Peyer's patch (tissue), 4 donors: ENCODE measurements around the gene SLC6A16. TPM values are rescaled to one million over a fixed set of nuclear protein-coding genes. Genes with fewer than 3 reads are reported as not detected.
"Not testable (repeated sequence)": the region's sequence is repeated elsewhere in the genome, so short reads cannot be mapped to it uniquely, and the experiment has no call there.

ENCODE experiments used
- DNase-seq, 3 donors: peaks; one replicate each; pipeline ENCODE4 v3.0.0-alpha.2; 2017 to 2019
- H3K27ac ChIP-seq, 4 donors: fragments of 200-600 bp; sonication (generic); one replicate each; pipeline ENCODE4 v1.5.1; 2016 to 2019
- H3K27me3 ChIP-seq, 2 donors: fragments of 200-600 bp; sonication (generic); one replicate each; pipeline ENCODE4 v1.5.1; 2019
- H3K36me3 ChIP-seq, 3 donors: fragments of 200-600 bp; sonication (generic); one replicate each; pipeline ENCODE4 v1.5.1; 2016 to 2019
- H3K4me1 ChIP-seq, 4 donors: fragments of 200-600 bp; sonication (generic); one replicate each; pipeline ENCODE4 v1.5.1; 2016 to 2019
- H3K4me3 ChIP-seq, 4 donors: fragments of 200-600 bp; sonication (generic); 1 replicate in 3 of 4; 2 replicates in 1 of 4; pipeline ENCODE4 v1.5.1; 2016 to 2019; ENCODE audit warnings: mild to moderate bottlenecking in 1 of 4
- H3K9me3 ChIP-seq, 4 donors: fragments of 200-600 bp; sonication (generic); one replicate each; pipeline ENCODE4 v1.5.1; 2016 to 2019; ENCODE audit warnings: mild to moderate bottlenecking in 1 of 4
- POLR2A ChIP-seq, 2 donors: fragments of 450-650 bp; IDR thresholded peaks; one replicate each; pipeline ENCODE4 v1.5.1; 2017; ENCODE audit warnings: antibody characterized with exemption in 2 of 2, mild to moderate bottlenecking in 2 of 2, moderate library complexity in 2 of 2
- total RNA-seq, 4 donors: library from RNA; depleted of rRNA; stranded (reverse); fragments of >200 nt; gene quantifications; one replicate each; pipeline ENCODE4 v1.1.0, GENCODE V29; 2016
- TF ChIP-seq, protein P1 (sequence below), 6 experiments: fragments of 450-650 bp in 4 of 6; fragments of 200-600 bp in 2 of 6; sonication (generic) in 1 of 6; IDR thresholded peaks; one replicate each; pipeline ENCODE4 v1.5.1; 2017 to 2019; ENCODE audit warnings: antibody characterized with exemption in 6 of 6, mild to moderate bottlenecking in 3 of 6, moderate library complexity in 1 of 6

Gene SLC6A16
- total RNA-seq, 4 donors from 2014 or later, result 0.27 to 5.8 TPM; not detected in 2

DNA sequence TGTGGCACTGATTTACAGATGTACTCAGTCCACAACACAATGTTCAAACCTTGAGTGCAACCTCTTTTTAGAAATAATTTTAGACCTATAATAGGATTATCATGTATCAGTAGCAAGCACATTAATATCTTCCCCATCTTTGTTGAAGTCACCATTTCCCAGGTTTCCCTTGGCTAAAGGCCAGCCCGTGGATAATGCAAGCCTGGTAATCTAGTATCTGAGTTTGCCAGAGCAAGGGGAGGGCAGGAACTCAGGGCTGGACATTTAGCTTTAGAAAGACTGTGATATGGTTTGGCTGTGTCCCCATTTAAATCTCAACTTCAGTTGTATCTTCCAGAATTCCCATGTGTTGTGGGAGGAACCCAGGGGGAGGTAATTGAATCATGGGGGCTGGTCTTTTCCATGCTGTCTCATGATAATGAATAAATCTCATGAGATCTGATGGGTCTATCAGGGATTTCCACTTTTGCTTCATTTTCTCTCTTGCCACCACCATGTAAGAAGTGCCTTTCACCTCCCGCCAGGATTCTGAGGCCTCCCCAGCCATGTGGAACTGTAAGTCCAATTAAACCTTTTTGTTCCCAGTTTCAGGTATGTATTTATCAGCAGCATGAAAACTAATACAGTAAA lies 37.7 kb downstream of the SLC6A16 start:
- Histone ChIP-seq H3K4me3 (no peak overlapping the region), H3K9me3 (no peaks in the 10 kb centered on the region), H3K27me3 (no peaks in the 10 kb centered on the region), H3K36me3 (no peaks in the 10 kb centered on the region), H3K27ac (no peak overlapping the region), H3K4me1 (no peaks in the 10 kb centered on the region)
- no peak for DNase-seq
- TF ChIP-seq, protein P1, sequence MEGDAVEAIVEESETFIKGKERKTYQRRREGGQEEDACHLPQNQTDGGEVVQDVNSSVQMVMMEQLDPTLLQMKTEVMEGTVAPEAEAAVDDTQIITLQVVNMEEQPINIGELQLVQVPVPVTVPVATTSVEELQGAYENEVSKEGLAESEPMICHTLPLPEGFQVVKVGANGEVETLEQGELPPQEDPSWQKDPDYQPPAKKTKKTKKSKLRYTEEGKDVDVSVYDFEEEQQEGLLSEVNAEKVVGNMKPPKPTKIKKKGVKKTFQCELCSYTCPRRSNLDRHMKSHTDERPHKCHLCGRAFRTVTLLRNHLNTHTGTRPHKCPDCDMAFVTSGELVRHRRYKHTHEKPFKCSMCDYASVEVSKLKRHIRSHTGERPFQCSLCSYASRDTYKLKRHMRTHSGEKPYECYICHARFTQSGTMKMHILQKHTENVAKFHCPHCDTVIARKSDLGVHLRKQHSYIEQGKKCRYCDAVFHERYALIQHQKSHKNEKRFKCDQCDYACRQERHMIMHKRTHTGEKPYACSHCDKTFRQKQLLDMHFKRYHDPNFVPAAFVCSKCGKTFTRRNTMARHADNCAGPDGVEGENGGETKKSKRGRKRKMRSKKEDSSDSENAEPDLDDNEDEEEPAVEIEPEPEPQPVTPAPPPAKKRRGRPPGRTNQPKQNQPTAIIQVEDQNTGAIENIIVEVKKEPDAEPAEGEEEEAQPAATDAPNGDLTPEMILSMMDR (IDR thresholded peaks at IDR 0.05), result no peak
- no peak for TF ChIP-seq POLR2A (IDR thresholded peaks at IDR 0.05)

DNA sequence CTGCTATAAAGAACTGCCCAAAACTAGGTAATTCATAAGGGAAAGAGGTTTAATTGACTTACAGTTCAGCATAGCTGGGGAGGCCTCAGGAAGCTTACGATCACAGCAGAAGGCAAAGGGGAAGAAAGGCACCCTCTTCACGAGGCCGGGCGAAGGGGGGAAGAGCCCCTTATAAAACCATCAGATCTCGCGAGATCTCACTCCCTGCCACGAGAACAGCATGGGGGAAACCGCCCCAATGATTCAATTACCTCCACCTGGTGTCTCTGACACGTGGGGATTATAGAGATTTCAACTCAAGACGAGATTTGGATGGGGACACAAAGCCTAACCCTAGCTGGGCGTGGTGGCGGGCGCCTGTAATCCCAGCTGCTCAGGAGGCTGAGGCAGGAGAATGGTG lies 42.8 kb downstream of the SLC6A16 start:
- DNase-seq, result no peak

DNA sequence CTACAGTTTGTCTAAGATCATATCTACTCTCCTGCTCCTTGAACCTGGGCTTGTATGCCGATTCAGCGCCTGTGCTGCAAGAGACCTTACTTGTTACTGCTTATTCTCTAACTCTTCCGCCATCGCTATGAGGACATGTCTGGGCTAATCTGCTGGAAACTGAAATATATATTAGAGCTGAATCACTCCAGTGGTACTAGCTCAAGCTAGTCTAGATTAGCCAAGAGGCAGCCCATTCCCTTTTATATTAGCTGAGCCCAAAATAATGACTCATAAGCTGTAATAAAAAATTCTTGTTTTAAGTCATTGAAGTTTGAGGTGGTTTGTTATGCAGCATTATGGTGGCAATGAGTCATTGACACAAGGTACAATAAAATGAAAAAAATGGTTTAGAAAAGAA lies 52.8 kb downstream of the SLC6A16 start:
- DNase-seq, result no peak
- Histone ChIP-seq H3K27ac (no peak overlapping the region), H3K27me3 (no peaks in the 10 kb centered on the region), H3K36me3 (no peaks in the 10 kb centered on the region), H3K4me3 (no peak overlapping the region), H3K9me3 (peaks cover 0 to 5% (median 0%) of the 10 kb centered on the region in 4 donors), H3K4me1 (no peaks in the 10 kb centered on the region)
- TF ChIP-seq POLR2A (IDR thresholded peaks at IDR 0.05), result no peak
- TF ChIP-seq, protein P1 (IDR thresholded peaks at IDR 0.05), result no peak

More for the DNA sequence above, 42.8 kb downstream of the SLC6A16 start:
- Histone ChIP-seq H3K36me3 (no peaks in the 10 kb centered on the region), H3K4me3 (no peak overlapping the region), H3K27ac (no peak overlapping the region), H3K27me3 (no peaks in the 10 kb centered on the region), H3K4me1 (no peaks in the 10 kb centered on the region), H3K9me3 (no peaks in the 10 kb centered on the region)
- TF ChIP-seq, protein P1 (IDR thresholded peaks at IDR 0.05), result no peak
- TF ChIP-seq POLR2A (IDR thresholded peaks at IDR 0.05), result no peak

DNA sequence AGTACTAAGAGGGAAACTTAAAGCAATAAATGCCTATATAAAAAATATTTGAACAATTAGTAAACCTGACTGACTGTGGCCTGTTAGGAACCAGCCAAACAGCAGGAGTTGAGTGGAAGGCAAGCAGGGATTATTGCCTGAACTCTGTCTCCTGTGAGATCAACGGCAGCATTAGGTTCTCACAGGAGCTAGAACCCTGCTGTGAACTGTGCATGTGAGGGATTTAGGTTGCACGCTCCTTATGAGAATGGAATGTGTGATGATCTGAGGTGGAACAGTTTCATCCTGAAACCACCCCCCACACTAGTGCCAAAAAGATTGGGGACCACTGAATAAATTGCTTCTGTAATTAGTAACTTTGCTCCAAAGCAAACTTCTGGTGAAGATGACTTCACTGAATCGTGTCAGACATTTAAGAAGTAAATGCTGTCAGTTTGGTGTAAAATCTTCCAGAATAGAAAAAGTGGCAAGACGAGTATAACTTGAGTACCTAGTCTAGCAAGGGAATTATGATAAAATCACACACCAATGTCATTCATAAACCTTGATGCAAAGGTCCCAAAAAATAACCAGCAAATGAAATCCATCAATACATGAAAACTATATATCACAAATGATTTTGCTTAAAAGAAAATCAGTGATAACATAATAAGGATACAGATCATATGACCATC lies 53.8 kb downstream of the SLC6A16 start:
- TF ChIP-seq, protein P1 (IDR thresholded peaks at IDR 0.05), result no peak
- TF ChIP-seq POLR2A (IDR thresholded peaks at IDR 0.05), result no peak
- H3K9me3 ChIP-seq, result peaks cover 0 to 10% (median 0%) of the 10 kb centered on the region in 4 donors
- H3K27me3 ChIP-seq, result no peaks in the 10 kb centered on the region
- no peak for DNase-seq
- H3K4me3 ChIP-seq, result no peak overlapping the region
- no peaks in the 10 kb centered on the region for H3K4me1 ChIP-seq
- no peaks in the 10 kb centered on the region for H3K36me3 ChIP-seq
- no peak overlapping the region for H3K27ac ChIP-seq

DNA sequence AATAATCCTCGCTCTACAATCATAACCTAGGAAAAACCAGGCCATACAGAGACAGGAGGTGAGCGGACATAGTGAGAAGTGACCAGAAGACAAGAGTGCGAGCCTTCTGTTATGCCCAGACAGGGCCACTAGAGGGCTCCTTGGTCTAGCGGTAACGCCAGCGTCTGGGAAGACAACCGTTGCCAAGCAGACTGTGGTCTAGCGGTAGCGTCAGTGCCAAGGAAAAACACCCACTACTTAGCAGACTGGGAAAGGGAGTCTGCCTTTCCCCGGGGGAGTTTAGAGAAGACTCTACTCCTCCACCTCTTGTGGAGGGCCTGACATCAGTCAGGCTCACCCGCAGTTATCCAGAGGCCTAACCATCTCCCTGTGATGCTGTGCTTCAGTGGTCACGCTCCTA lies 58.6 kb downstream of the SLC6A16 start:
- not testable (repeated sequence) for H3K36me3 ChIP-seq, H3K27me3 ChIP-seq, H3K27ac ChIP-seq, H3K4me3 ChIP-seq, H3K4me1 ChIP-seq
- DNase-seq, result peak in 2 of 3 donors; percentile 70 to 81
- TF ChIP-seq, protein P1 (IDR thresholded peaks at IDR 0.05), result peak; percentile 32 to 61 (median 50)
- peaks cover 0 to 15% (median 3%) of the 10 kb centered on the region in 4 donors for H3K9me3 ChIP-seq
